ENCODE data around the gene NXN.

DNA sequence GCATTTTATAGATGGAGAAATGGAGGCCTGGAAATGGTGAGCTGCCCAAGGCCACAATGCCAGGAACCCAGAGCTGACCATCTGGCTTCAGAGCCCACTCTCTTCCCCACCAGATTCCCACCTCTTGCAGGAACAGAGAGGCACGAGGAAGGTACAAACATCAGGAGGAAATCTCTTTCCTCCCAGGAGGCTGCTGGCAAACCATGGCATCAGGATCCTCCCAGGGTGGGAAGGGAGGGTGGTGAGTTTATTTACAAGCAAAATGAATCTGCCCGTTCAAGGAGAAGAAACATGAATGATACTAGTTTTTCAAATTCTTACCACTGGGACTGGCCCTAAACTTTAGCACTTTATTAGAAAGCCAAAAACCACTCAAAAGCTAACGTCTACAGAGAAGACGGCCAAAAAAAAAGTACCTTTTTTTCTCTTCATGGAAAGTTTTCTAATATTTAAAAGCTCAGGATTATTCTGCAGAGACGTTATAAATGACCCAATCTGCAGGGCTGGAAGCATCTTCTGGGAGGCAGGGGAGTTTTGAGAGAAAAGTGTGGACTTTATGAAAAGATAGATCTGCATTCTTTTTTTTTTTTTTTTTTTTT lies 79.1 kb downstream of the NXN start:
- TF ChIP-seq REST (IDR thresholded peaks at IDR 0.05; ENCODE audit: insufficient read depth in 1 of 2, low read depth in 2 of 2, low read length in 1 of 2) (no peak), SIN3A (IDR thresholded peaks at IDR 0.05; ENCODE audit: borderline replicate concordance, insufficient read depth, low read depth, low read length) (no peak), POLR2AphosphoS5 (IDR thresholded peaks at IDR 0.05; ENCODE audit: low read depth, low read length) (no peak), TCF7L2 (IDR thresholded peaks at IDR 0.05; ENCODE audit: low read depth, low read length) (no peak)
- TF ChIP-seq, protein P1, sequence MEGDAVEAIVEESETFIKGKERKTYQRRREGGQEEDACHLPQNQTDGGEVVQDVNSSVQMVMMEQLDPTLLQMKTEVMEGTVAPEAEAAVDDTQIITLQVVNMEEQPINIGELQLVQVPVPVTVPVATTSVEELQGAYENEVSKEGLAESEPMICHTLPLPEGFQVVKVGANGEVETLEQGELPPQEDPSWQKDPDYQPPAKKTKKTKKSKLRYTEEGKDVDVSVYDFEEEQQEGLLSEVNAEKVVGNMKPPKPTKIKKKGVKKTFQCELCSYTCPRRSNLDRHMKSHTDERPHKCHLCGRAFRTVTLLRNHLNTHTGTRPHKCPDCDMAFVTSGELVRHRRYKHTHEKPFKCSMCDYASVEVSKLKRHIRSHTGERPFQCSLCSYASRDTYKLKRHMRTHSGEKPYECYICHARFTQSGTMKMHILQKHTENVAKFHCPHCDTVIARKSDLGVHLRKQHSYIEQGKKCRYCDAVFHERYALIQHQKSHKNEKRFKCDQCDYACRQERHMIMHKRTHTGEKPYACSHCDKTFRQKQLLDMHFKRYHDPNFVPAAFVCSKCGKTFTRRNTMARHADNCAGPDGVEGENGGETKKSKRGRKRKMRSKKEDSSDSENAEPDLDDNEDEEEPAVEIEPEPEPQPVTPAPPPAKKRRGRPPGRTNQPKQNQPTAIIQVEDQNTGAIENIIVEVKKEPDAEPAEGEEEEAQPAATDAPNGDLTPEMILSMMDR (IDR thresholded peaks at IDR 0.05): no peak

Measured in Panc1 (cell line).